ENCODE results near the gene AQP2.

DNA sequence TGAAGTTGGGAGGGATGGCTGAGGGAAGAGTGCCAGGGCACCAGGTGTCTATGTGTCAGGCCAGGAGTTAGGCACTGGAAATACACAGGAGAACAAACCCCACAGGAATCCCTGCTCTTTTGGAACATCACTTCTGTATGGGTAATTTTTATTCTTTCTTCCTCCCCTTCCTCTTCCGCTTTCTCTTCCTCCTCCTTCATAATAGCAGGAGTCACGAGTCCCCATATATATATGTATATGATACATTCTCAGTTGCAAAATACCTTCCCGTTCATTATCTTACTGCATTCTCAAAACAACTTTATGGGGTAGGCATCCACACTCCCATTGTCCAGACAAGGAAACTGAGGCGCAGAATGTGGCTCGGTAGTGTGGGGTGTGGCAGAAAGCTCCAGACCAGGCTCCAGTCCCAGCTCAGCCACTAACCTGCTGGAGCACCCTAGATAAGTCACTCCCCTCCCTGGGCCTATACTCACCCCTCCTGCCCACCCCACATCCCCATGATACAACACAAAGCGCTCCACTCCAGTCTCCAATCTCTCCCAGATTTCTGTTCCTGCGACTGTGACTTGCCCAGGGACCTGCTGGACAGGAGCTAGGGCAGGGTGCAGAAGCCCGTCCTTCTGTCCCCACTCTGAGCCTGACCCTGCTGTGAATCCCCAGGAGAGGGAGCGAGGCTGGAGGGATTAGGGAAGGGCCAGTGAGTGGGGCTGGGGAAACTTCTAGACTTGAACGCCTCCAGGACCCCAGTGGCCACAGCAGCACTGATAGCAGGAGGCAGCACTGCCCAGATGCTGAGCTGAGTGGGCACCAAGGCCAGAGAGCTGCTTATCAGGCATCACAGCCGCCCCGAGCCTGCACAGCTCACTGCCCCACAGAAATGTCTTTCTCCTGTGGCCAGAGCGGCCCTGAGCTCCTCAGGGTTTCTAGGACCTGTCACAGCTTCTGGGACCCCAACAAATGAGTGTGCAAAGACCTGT, 1.4 kb upstream of the AQP2 start:
- no peak for TF ChIP-seq ZNF629 (tag by site-specific recombination; IDR thresholded peaks at IDR 0.05)
- TF ChIP-seq, protein P1, sequence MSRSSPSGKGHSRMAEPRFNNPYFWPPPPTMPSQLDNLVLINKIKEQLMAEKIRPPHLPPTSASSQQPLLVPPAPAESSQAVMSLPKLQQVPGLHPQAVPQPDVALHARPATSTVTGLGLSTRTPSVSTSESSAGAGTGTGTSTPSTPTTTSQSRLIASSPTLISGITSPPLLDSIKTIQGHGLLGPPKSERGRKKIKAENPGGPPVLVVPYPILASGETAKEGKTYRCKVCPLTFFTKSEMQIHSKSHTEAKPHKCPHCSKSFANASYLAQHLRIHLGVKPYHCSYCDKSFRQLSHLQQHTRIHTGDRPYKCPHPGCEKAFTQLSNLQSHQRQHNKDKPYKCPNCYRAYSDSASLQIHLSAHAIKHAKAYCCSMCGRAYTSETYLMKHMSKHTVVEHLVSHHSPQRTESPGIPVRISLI (tag by site-specific recombination; IDR thresholded peaks at IDR 0.05) = no peak
- TF ChIP-seq, protein P2, sequence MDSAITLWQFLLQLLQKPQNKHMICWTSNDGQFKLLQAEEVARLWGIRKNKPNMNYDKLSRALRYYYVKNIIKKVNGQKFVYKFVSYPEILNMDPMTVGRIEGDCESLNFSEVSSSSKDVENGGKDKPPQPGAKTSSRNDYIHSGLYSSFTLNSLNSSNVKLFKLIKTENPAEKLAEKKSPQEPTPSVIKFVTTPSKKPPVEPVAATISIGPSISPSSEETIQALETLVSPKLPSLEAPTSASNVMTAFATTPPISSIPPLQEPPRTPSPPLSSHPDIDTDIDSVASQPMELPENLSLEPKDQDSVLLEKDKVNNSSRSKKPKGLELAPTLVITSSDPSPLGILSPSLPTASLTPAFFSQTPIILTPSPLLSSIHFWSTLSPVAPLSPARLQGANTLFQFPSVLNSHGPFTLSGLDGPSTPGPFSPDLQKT (IDR thresholded peaks at IDR 0.05; ENCODE audit: borderline replicate concordance, low read depth, low read length) = no peak
- TF ChIP-seq, protein P3, sequence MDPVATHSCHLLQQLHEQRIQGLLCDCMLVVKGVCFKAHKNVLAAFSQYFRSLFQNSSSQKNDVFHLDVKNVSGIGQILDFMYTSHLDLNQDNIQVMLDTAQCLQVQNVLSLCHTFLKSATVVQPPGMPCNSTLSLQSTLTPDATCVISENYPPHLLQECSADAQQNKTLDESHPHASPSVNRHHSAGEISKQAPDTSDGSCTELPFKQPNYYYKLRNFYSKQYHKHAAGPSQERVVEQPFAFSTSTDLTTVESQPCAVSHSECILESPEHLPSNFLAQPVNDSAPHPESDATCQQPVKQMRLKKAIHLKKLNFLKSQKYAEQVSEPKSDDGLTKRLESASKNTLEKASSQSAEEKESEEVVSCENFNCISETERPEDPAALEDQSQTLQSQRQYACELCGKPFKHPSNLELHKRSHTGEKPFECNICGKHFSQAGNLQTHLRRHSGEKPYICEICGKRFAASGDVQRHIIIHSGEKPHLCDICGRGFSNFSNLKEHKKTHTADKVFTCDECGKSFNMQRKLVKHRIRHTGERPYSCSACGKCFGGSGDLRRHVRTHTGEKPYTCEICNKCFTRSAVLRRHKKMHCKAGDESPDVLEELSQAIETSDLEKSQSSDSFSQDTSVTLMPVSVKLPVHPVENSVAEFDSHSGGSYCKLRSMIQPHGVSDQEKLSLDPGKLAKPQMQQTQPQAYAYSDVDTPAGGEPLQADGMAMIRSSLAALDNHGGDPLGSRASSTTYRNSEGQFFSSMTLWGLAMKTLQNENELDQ (tag by site-specific recombination; IDR thresholded peaks at IDR 0.05; ENCODE audit: low read depth) = no peak
- TF ChIP-seq, protein P4, sequence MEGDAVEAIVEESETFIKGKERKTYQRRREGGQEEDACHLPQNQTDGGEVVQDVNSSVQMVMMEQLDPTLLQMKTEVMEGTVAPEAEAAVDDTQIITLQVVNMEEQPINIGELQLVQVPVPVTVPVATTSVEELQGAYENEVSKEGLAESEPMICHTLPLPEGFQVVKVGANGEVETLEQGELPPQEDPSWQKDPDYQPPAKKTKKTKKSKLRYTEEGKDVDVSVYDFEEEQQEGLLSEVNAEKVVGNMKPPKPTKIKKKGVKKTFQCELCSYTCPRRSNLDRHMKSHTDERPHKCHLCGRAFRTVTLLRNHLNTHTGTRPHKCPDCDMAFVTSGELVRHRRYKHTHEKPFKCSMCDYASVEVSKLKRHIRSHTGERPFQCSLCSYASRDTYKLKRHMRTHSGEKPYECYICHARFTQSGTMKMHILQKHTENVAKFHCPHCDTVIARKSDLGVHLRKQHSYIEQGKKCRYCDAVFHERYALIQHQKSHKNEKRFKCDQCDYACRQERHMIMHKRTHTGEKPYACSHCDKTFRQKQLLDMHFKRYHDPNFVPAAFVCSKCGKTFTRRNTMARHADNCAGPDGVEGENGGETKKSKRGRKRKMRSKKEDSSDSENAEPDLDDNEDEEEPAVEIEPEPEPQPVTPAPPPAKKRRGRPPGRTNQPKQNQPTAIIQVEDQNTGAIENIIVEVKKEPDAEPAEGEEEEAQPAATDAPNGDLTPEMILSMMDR (tag by site-specific recombination; IDR thresholded peaks at IDR 0.05) = no peak
- no peak for TF ChIP-seq RBAK (tag by site-specific recombination; IDR thresholded peaks at IDR 0.05)
- no peak for TF ChIP-seq KLF7 (tag by site-specific recombination; IDR thresholded peaks at IDR 0.05; ENCODE audit: borderline replicate concordance)
- TF ChIP-seq ZBTB7A (tag by site-specific recombination; IDR thresholded peaks at IDR 0.05; ENCODE audit: low read depth) = no peak
- TF ChIP-seq OSR2 (tag by site-specific recombination; IDR thresholded peaks at IDR 0.05) = no peak
- no peak for TF ChIP-seq ZNF626 (tag by site-specific recombination; IDR thresholded peaks at IDR 0.05)
- TF ChIP-seq YY1 (tag by site-specific recombination; IDR thresholded peaks at IDR 0.05) = no peak
- TF ChIP-seq ZFP3 (tag by site-specific recombination; IDR thresholded peaks at IDR 0.05; ENCODE audit: low read depth) = no peak
